22Rv1 (cell line): ENCODE measurements around the gene TRANK1.

Experiments used
- ZFX ChIP-seq: fragments of 450-650 bp; IDR thresholded peaks from 2 replicates; pipeline ENCODE4 v1.6.1; 2017; ENCODE audit warnings: antibody characterized with exemption, borderline replicate concordance
- TF ChIP-seq, protein P1 (sequence below): fragments of 450-650 bp; IDR thresholded peaks from 2 replicates; pipeline ENCODE4 v1.5.1; 2017; ENCODE audit warnings: mild to moderate bottlenecking

- TF ChIP-seq, protein P1, sequence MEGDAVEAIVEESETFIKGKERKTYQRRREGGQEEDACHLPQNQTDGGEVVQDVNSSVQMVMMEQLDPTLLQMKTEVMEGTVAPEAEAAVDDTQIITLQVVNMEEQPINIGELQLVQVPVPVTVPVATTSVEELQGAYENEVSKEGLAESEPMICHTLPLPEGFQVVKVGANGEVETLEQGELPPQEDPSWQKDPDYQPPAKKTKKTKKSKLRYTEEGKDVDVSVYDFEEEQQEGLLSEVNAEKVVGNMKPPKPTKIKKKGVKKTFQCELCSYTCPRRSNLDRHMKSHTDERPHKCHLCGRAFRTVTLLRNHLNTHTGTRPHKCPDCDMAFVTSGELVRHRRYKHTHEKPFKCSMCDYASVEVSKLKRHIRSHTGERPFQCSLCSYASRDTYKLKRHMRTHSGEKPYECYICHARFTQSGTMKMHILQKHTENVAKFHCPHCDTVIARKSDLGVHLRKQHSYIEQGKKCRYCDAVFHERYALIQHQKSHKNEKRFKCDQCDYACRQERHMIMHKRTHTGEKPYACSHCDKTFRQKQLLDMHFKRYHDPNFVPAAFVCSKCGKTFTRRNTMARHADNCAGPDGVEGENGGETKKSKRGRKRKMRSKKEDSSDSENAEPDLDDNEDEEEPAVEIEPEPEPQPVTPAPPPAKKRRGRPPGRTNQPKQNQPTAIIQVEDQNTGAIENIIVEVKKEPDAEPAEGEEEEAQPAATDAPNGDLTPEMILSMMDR = no peak
- no peak for TF ChIP-seq ZFX
Observed at GRCh38 chr3:36908647-36909180, 36.1 kb downstream of the TRANK1 start.
